Kidney glomerular epithelial cell (primary cell): ENCODE measurements around the gene DIS3L2.
"Not testable (repeated sequence)": the region's sequence is repeated elsewhere in the genome, so short reads cannot be mapped to it uniquely, and the experiment has no call there.

Experiments used
- DNase-seq: peaks from one replicate; lab custom pipeline; 2025; lab: John Stamatoyannopoulos, UW

DIS3L2 gene

GRCh38 chr2:232008907-232009638 is 47.6 kb downstream of the DIS3L2 start:
- DNase-seq: peak; percentile 4

DNA sequence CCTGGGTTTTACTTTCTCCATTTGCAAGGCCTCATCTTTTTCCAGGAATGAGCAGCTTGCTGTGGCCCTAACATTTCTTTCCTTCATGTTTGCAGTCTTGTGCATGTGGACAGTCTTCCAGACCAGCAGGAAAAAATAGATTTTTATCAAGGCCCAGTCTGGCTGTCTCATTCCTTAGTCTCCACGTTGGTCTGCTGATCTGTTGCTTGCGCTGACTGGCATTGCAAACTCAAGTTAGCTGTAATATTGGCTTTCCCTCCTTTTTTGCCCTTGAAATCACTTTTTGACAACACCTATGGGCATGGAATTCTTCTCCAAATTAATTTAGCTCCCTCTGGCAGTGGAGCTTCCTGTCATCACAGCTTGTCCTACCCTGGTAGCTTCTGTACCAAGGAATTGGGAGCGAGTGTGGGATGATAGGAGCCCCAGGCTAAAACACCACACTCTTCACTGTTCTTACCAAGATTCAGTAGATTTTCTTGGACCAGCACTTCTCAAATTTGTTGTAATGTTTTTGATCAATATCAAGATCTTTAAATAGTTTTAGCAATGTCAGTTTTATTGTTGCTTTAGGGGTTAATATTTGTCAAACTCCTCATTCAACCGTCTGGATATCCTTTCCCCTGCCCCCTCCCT is 48.2 kb downstream of the DIS3L2 start:
- no peak for DNase-seq

DNA sequence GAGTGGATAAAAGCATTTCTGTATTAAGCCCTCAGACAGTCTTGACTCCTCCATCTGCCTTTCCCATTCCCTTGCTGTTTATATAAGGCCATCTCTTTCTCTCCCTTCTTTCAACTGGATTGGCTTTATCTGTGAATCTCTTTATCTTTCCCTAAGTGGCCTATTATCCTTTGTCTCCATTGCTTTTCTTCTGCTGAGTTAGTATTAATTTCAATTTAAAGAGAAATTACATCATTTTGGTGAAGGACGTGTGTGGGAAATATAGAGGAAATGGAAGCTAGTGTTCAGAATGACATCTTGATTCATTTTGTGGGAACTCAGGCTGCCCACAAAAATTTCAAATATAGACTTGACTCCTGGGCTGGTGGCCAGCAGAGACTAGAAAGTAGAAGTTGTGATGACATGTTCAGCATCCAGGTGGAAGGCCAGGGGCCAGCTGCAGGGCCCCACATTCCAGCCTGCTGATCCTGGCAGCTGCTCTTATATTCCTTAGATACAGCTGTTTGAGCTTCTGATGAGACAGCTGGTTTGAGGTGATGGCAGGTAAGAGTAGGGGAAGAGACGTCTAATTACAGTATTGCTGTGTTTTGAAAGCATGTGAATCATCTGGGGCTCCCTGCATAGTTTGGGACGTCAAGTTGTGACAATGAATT is 52.3 kb downstream of the DIS3L2 start:
- peak; percentile 74 for DNase-seq

GRCh38 chr2:232014681-232015080 is 53.2 kb downstream of the DIS3L2 start:
- no peak for DNase-seq

DNA sequence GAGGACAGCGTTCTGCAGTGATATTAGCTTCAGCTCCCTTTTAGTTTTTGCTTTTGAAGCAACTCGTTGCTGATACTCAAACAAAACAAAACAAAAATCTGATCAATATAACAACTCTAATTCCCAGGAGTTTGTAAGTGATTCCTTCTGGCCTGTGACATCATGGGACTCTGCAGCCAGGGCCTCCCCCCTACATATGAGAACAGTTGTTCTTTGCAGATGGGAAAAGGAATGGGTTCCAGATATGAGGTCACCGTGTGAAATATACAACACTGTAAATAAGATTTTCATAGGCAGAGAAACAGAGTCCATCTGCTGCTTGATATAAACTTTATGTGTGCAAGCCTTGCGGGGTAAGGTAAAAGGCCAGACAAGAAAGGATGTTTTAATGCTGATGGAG is 56.7 kb downstream of the DIS3L2 start:
- no peak for DNase-seq

- DNase-seq: no peak
Measured at GRCh38 chr2:232022718-232023117, 61.2 kb downstream of the DIS3L2 start.

- DNase-seq: no peak
Measured at GRCh38 chr2:232023426-232023825, 61.9 kb downstream of the DIS3L2 start.

GRCh38 chr2:232024457-232024856 is 62.9 kb downstream of the DIS3L2 start:
- DNase-seq: no peak

DNA sequence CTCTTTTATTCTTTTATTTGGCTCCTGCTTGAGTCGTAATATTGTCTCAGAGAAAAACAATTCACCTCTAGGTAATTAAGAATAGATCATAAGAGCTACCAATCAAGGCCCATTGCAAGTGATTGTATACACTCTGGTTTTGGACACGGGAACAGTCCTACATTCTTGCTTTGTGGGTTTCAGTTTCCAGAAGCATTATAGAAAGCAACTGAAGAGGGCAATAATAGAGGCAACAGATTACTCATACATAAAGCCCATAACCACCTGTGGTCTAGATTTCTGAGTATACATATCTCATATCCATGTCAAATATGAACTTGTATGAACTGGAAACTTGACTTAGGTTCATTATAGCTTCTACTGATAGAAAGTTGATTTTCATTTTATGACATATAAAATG is 65.4 kb downstream of the DIS3L2 start:
- DNase-seq: no peak

- no peak for DNase-seq
Measured at GRCh38 chr2:232027530-232027929, 66.0 kb downstream of the DIS3L2 start.

DNA sequence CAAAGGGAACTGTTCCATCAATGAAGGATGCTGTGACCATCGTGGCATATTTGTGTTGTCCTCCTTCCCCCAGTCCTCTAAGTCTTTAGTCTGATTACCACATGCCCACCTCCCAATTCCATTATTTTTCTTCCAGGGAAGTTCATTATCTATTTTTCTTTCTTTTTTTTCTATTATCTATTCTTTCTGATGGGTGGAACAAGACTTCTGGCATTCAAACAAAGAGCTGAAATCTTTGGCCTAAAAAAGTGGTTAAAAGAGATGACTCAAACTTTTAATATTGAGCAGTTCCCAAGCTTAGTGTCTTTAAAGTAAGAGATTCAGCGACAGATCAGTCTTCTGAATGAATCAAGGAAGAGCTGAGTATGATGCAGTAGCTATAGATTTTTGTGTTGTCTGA is 66.6 kb downstream of the DIS3L2 start:
- no peak for DNase-seq

DNA sequence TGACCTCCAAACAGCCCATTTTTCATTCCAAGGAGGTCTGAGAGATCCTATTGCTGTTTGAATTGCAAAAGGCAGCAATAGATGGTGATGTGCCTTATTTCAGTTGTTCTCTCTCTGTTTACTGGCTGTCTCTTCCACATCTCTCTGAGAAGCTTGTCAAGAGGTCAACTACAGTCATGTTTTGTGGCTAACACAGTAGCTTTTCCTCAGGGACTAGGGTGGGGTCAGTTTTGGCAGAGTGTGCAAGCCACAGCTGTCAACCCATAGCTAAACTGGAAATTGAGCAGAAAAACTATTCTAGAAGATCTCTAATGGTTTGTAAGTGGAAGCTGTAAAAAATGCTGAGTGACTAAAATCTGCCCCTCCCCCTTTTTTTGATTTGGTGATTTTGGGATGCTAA is 67.1 kb downstream of the DIS3L2 start:
- DNase-seq: no peak

- no peak for DNase-seq
Measured at GRCh38 chr2:232029346-232029745, 67.8 kb downstream of the DIS3L2 start.

DNA sequence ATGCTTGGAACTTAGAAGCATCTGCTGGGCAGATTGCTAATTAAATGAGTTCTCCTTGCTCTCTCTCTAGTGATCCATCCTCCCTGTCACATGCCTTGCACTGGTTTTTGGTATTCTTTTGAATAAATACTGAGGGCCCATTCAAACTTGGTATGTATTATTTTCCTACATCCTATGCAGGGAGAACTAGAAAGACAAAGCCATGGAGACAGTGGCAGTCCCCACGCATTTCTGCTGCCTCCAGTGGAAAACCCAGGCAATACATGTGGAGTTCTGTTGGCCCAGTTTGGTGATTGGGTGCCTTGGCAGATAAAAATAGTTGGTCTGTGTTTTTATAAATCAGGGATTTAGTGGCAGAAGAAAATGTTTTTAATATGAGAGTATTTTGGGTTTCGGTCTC is 68.7 kb downstream of the DIS3L2 start:
- no peak for DNase-seq

- DNase-seq: not testable (repeated sequence)
Measured at GRCh38 chr2:232035292-232035691, 73.8 kb downstream of the DIS3L2 start.

GRCh38 chr2:232036876-232037275 is 75.4 kb downstream of the DIS3L2 start:
- not testable (repeated sequence) for DNase-seq

- no peak for DNase-seq
Measured at GRCh38 chr2:232038251-232038880, 76.9 kb downstream of the DIS3L2 start.

GRCh38 chr2:232038881-232039485 is 77.5 kb downstream of the DIS3L2 start:
- no peak for DNase-seq

GRCh38 chr2:232042911-232043574 is 81.5 kb downstream of the DIS3L2 start:
- peak; percentile 9 for DNase-seq

- DNase-seq: no peak
Measured at GRCh38 chr2:232043966-232044365, 82.5 kb downstream of the DIS3L2 start.

DNA sequence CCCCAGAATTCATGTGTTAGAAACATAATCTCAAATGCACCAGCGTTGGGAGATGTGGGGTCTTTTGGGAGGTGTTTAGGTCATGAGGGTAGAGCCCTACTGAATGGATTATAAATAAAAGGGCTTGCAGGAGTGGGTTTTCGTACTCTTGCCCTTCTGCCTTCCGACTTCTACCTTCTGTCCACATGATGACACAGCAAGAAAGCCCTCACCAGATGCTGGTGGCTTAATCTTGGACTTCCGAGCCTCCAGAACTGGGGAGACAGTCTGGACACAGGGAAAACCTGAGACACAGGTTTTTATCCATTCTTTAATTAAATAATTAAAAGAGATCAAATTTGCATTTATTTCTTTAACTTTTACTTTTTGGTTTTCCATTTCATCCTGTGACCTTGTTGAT is 87.8 kb downstream of the DIS3L2 start:
- DNase-seq: no peak

DNA sequence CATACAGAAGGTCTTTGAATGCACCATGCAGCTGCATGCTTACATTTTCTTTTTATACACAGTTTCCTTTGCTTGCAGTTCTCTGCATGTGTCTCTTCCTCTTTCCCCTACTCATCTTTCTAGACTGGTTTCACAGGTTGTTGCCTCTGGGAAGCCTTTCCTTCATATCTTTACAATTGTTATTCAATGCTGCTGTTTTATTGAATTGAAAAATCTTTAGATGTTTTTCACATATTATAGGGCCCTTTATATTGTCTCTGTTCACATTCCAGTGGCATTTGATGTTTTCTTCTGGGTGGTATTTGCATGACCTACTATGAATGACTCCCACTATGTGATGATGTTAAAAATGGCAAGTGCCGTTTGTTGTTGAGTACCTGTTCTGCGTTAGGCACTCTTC is 91.1 kb downstream of the DIS3L2 start:
- no peak for DNase-seq
